H1 (cell line): ENCODE results near the gene SKAP1. TPM values are rescaled to one million over a fixed set of nuclear protein-coding genes. Genes with fewer than 3 reads are reported as not detected.

Experiments
- CTCF ChIA-PET: fragments of 300-600 bp; sonication (Branson Sonifier 250); formaldehyde crosslinking; loops from one replicate; lab custom pipeline; 2021; ENCODE audit not compliant: partially characterized antibody; lab: Charles Lee
- POLR2A ChIA-PET: fragments of 300-600 bp; sonication (Branson Sonifier 250); formaldehyde crosslinking; loops from one replicate; lab custom pipeline; 2021; ENCODE audit warnings: inconsistent platforms; ENCODE audit not compliant: partially characterized antibody; lab: Charles Lee
- DNase-seq, 2 experiments: peaks; one replicate each; pipeline versions ENCODE4 v3.0.0 to v3.0.0-alpha.2; 2010 to 2022; ENCODE audit warnings: low spot score in 2 of 2, low read depth in 1 of 2, mixed read lengths in 1 of 2
- FAIRE-seq: peaks from 2 replicates; lab custom pipeline; 2011; peaks lifted over from hg19 to GRCh38; lab: Jason Lieb, UNC
- H2AFZ ChIP-seq: 2 replicates; pipeline ENCODE4 v1.8.1; 2012; ENCODE audit warnings: low read length, inconsistent platforms
- H2AK5ac ChIP-seq: 2 replicates; pipeline ENCODE4 v1.6.1; 2013; ENCODE audit warnings: low read depth, low read length
- H2BK120ac ChIP-seq: replicated peaks from 2 replicates; pipeline ENCODE3; 2013; ENCODE audit warnings: low read depth, low read length, inconsistent platforms
- H2BK12ac ChIP-seq: 2 replicates; pipeline ENCODE4 v1.6.1; 2013; ENCODE audit warnings: low read depth, low read length
- H2BK15ac ChIP-seq: 2 replicates; pipeline ENCODE4 v1.6.1; 2013; ENCODE audit warnings: low read length
- H2BK20ac ChIP-seq: 2 replicates; pipeline ENCODE4 v1.6.1; 2013; ENCODE audit warnings: low read length
- H2BK5ac ChIP-seq: 2 replicates; pipeline ENCODE4 v1.6.1; 2013; ENCODE audit warnings: low read depth, low read length
- H3K14ac ChIP-seq: 2 replicates; pipeline ENCODE4 v1.6.1; 2013; ENCODE audit warnings: inconsistent platforms; ENCODE audit not compliant: insufficient read length
- H3K18ac ChIP-seq: 2 replicates; pipeline ENCODE4 v1.6.1; 2013; ENCODE audit warnings: low read length; ENCODE audit errors: extremely low read depth
- H3K23ac ChIP-seq: 2 replicates; pipeline ENCODE4 v1.6.1; 2013; ENCODE audit warnings: inconsistent platforms; ENCODE audit not compliant: insufficient read length
- H3K23me2 ChIP-seq: 2 replicates; pipeline ENCODE4 v1.6.1; 2013; ENCODE audit warnings: low read depth, low read length
- H3K27ac ChIP-seq: 2 replicates; pipeline ENCODE4 v1.6.1; 2011; ENCODE audit warnings: low read depth, low read length, inconsistent platforms
- H3K27me3 ChIP-seq, 4 experiments: replicated peaks in 1 of 4; 1 replicate in 1 of 4; 2 replicates in 3 of 4; pipeline versions ENCODE4 v1.6.1 to v1.8.1; 2011 to 2013; ENCODE audit warnings: low read length in 3 of 4, mild to moderate bottlenecking in 3 of 4, inconsistent platforms in 2 of 4, mixed read lengths in 2 of 4, moderate library complexity in 1 of 4; ENCODE audit not compliant: control insufficient read depth in 3 of 4, insufficient read depth in 3 of 4; ENCODE audit errors: extremely low read depth in 1 of 4
- H3K36me3 ChIP-seq, 4 experiments: 2 replicates each; pipeline versions ENCODE4 v1.6.1 to v1.8.1; 2011 to 2013; ENCODE audit warnings: mild to moderate bottlenecking in 4 of 4, low read length in 3 of 4, moderate library complexity in 2 of 4, control low read depth in 1 of 4, inconsistent platforms in 1 of 4; ENCODE audit not compliant: insufficient read depth in 4 of 4, control insufficient read depth in 2 of 4
- H3K4ac ChIP-seq: replicated peaks from 2 replicates; pipeline ENCODE3; 2013; ENCODE audit warnings: low read length, low read depth, mixed read lengths, inconsistent platforms; ENCODE audit not compliant: insufficient read length
- H3K4me1 ChIP-seq, 4 experiments: replicated peaks in 1 of 4; 1 replicate in 1 of 4; 2 replicates in 3 of 4; pipeline versions ENCODE4 v1.6.1 to v1.8.1; 2011 to 2013; ENCODE audit warnings: low read length in 3 of 4, inconsistent platforms in 2 of 4, mixed read lengths in 1 of 4; ENCODE audit not compliant: insufficient read depth in 4 of 4, control insufficient read depth in 3 of 4
- H3K4me2 ChIP-seq, 2 experiments: 2 replicates each; pipeline versions ENCODE4 v1.6.1 to v1.8.1; 2011 to 2013; ENCODE audit warnings: low read depth in 2 of 2, low read length in 2 of 2, control low read depth in 1 of 2, inconsistent platforms in 1 of 2, mild to moderate bottlenecking in 1 of 2; ENCODE audit not compliant: insufficient read depth in 1 of 2
- H3K4me3 ChIP-seq, 4 experiments: fragments of 200-600, 300-600 bp in 1 of 4; sonication (generic), shearing (Covaris generic), sonication (Bioruptor Twin) in 1 of 4; 2 replicates each; pipeline versions ENCODE4 v1.5.1 to v1.8.1; 2011 to 2016; ENCODE audit warnings: low read length in 4 of 4, low read depth in 3 of 4, control low read depth in 2 of 4, inconsistent platforms in 2 of 4, mild to moderate bottlenecking in 2 of 4, mixed read lengths in 1 of 4, moderate library complexity in 1 of 4; ENCODE audit not compliant: insufficient read depth in 2 of 4; ENCODE audit errors: extremely low read depth in 1 of 4
- H3K56ac ChIP-seq: replicated peaks from 2 replicates; pipeline ENCODE3; 2013; ENCODE audit warnings: low read depth, mild to moderate bottlenecking, mixed read lengths, low read length, inconsistent platforms; ENCODE audit not compliant: insufficient read length
- H3K79me1 ChIP-seq: 2 replicates; pipeline ENCODE4 v1.6.1; 2013; ENCODE audit warnings: low read depth, low read length, control low read depth
- H3K79me2 ChIP-seq, 2 experiments: 2 replicates each; pipeline versions ENCODE4 v1.6.1 to v1.8.1; 2012 to 2013; ENCODE audit warnings: low read length in 2 of 2, mild to moderate bottlenecking in 2 of 2, inconsistent platforms in 1 of 2; ENCODE audit not compliant: insufficient read depth in 2 of 2, control insufficient read depth in 1 of 2
- H3K9ac ChIP-seq, 4 experiments: replicated peaks in 1 of 4; 1 replicate in 1 of 4; 2 replicates in 3 of 4; pipeline versions ENCODE4 v1.6.1 to v1.8.1; 2011 to 2013; ENCODE audit warnings: low read depth in 3 of 4, low read length in 3 of 4, control low read depth in 2 of 4, mild to moderate bottlenecking in 2 of 4, moderate library complexity in 2 of 4, inconsistent platforms in 1 of 4; ENCODE audit errors: extremely low read depth in 1 of 4
- H3K9me3 ChIP-seq, 2 experiments: 2 replicates each; pipeline versions ENCODE4 v1.6.1 to v1.8.1; 2012 to 2013; ENCODE audit warnings: mild to moderate bottlenecking in 2 of 2, moderate library complexity in 2 of 2, control low read depth in 1 of 2, inconsistent platforms in 1 of 2, low read depth in 1 of 2, low read length in 1 of 2, mixed read lengths in 1 of 2; ENCODE audit not compliant: insufficient read depth in 2 of 2
- H4K20me1 ChIP-seq, 2 experiments: replicated peaks in 1 of 2; 2 replicates each; pipeline versions ENCODE3 to v1.8.1; 2011 to 2013; ENCODE audit warnings: inconsistent platforms in 2 of 2, low read length in 2 of 2, mild to moderate bottlenecking in 1 of 2; ENCODE audit not compliant: insufficient read depth in 2 of 2, control insufficient read depth in 1 of 2
- H4K5ac ChIP-seq: 2 replicates; pipeline ENCODE4 v1.6.1; 2013; ENCODE audit warnings: low read length, low read depth, mixed read lengths, inconsistent platforms; ENCODE audit not compliant: insufficient read length
- H4K8ac ChIP-seq: 2 replicates; pipeline ENCODE4 v1.8.0; 2013; ENCODE audit warnings: mild to moderate bottlenecking, moderate library complexity, low read length, inconsistent platforms; ENCODE audit not compliant: insufficient read depth; ENCODE audit errors: extremely low read depth
- H4K91ac ChIP-seq: replicated peaks from 2 replicates; pipeline ENCODE3; 2013; ENCODE audit warnings: low read length, mixed read lengths, inconsistent platforms; ENCODE audit not compliant: insufficient read length
- CEBPB ChIP-seq: IDR thresholded peaks from 2 replicates; pipeline ENCODE4 v1.6.1; 2012; ENCODE audit warnings: low read depth, low read length
- CHD1 ChIP-seq: IDR thresholded peaks from 2 replicates; pipeline ENCODE4 v1.6.1; 2012; ENCODE audit warnings: low read depth, low read length, improper control_type of control experiment
- CHD2 ChIP-seq: IDR thresholded peaks from 2 replicates; pipeline ENCODE4 v1.6.1; 2012; ENCODE audit warnings: low read length, improper control_type of control experiment
- EP300 ChIP-seq, 2 experiments: IDR thresholded peaks; 1 replicate in 1 of 2; 2 replicates in 1 of 2; pipeline ENCODE4 v1.6.1; 2011 to 2012; ENCODE audit warnings: low read depth in 2 of 2, low read length in 2 of 2, mild to moderate bottlenecking in 2 of 2, borderline replicate concordance in 1 of 2, inconsistent platforms in 1 of 2, moderate library complexity in 1 of 2
- EZH2 ChIP-seq: fragments of 200-600 bp; sonication (generic); IDR thresholded peaks from 2 replicates; pipeline ENCODE4 v1.7.1; 2012; ENCODE audit warnings: low read depth, mild to moderate bottlenecking, moderate library complexity, low read length, inconsistent platforms; ENCODE audit not compliant: severe bottlenecking
- HDAC6 ChIP-seq: IDR thresholded peaks from one replicate; pipeline ENCODE4 v1.7.1; 2012; ENCODE audit warnings: low read depth, mild to moderate bottlenecking, inconsistent platforms, low read length, moderate library complexity
- KDM4A ChIP-seq: IDR thresholded peaks from one replicate; pipeline ENCODE4 v1.7.1; 2012; ENCODE audit warnings: low read depth, mild to moderate bottlenecking, moderate library complexity, low read length, inconsistent platforms; ENCODE audit not compliant: severe bottlenecking
- POLR2AphosphoS5 ChIP-seq: IDR thresholded peaks from 2 replicates; pipeline ENCODE4 v1.6.1; 2011; ENCODE audit warnings: low read depth, low read length
- TAF1 ChIP-seq: IDR thresholded peaks from 2 replicates; pipeline ENCODE4 v1.6.1; 2011; ENCODE audit warnings: mild to moderate bottlenecking, low read depth, low read length
- TAF7 ChIP-seq: optimal IDR thresholded peaks from 2 replicates; pipeline ENCODE3; 2011; ENCODE audit warnings: low read depth, mild to moderate bottlenecking, inconsistent platforms, low read length, moderate library complexity, borderline replicate concordance
- TEAD4 ChIP-seq: IDR thresholded peaks from 2 replicates; pipeline ENCODE4 v1.6.1; 2012; ENCODE audit warnings: low read depth, low read length, inconsistent platforms, mixed read lengths
- YY1 ChIP-seq: IDR thresholded peaks from 2 replicates; pipeline ENCODE4 v1.6.1; 2011; ENCODE audit warnings: low read depth, mild to moderate bottlenecking, low read length
- WGBS, 2 experiments: shearing (Covaris generic) in 1 of 2; methylation state at CpG; one replicate each; pipeline versions ENCODE4 v1.1.6 to v1.1.7; 2013 to 2015; ENCODE audit warnings: low lambda C conversion rate in 2 of 2, mixed read lengths in 2 of 2, inconsistent platforms in 1 of 2, low coverage in 1 of 2, missing lambda C conversion rate in 1 of 2; ENCODE audit not compliant: insufficient replicate concordance in 2 of 2, insufficient coverage in 1 of 2, insufficient read length in 1 of 2; ENCODE audit errors: extremely low coverage in 1 of 2, missing lambda C conversion rate in 1 of 2; 5-methylcytosine and 5-hydroxymethylcytosine counted together
- polyA plus RNA-seq, 7 experiments: library from polyadenylated mRNA; depleted of rRNA in 3 of 7; stranded (reverse) in 5 of 7; unstranded in 2 of 7; fragments of >200 nt in 5 of 7; fragments of 200-250 nt in 2 of 7; gene quantifications; 1 replicate in 5 of 7; 2 replicates in 1 of 7; 4 replicates in 1 of 7; pipeline versions ENCODE4 v1.2.1 to v1.2.3, GENCODE V29; 2011 to 2013; ENCODE audit warnings: missing spikeins in 2 of 7, mixed read lengths in 2 of 7
- total RNA-seq: library from RNA; stranded (reverse); fragmentation: NEBNext Ultra II Directional; extraction: Animal tissue kit (Norgen Biotek cat#: 25700); gene quantifications from 2 replicates; pipeline ENCODE4 v1.2.1, GENCODE V29; 2021

Gene SKAP1
- total and polyA plus RNA-seq, 2 of the 8 experiments (the other 6 are each of a cell fraction or from before 2014, with no cell fraction given), result not detected

- H2BK5ac ChIP-seq, result no peak overlapping the region
- H3K27ac ChIP-seq, result no peak overlapping the region
- DNase-seq (no peak), FAIRE-seq (no peak)
- no peaks in the 10 kb centered on the region for H3K79me2 ChIP-seq
- no peak overlapping the region for H2BK20ac ChIP-seq
- H4K5ac ChIP-seq, result no peak overlapping the region
- H3K9ac ChIP-seq, result no peak overlapping the region
- H2AFZ ChIP-seq, result no peak overlapping the region
- no peaks in the 10 kb centered on the region for H4K20me1 ChIP-seq
- H2BK12ac ChIP-seq, result no peak overlapping the region
- H3K4me2 ChIP-seq, result no peak overlapping the region
- H2AK5ac ChIP-seq, result no peak overlapping the region
- H4K8ac ChIP-seq, result no peak overlapping the region
- H3K4me1 ChIP-seq, result no peaks in the 10 kb centered on the region
- H3K36me3 ChIP-seq, result no peaks in the 10 kb centered on the region
- ChIA-PET POLR2A (interaction anchor here (0.6 to 0.9 kb wide), 2 partner anchors 13 to 21 kb away, joined by 3 read pairs; no protein-coding TSS in a partner anchor), CTCF (interaction anchor here (0.5 to 6.7 kb wide), 14 partner anchors 10 to 238 kb away, joined by 3 to 33 read pairs (median 7); partner anchors contain the start of gene HOXB5)
- H3K56ac ChIP-seq, result no peak overlapping the region
- no peak overlapping the region for H3K23ac ChIP-seq
- no peak overlapping the region for H2BK120ac ChIP-seq
- H2BK15ac ChIP-seq, result no peak overlapping the region
- H3K27me3 ChIP-seq, result no peaks in the 10 kb centered on the region
- H3K14ac ChIP-seq, result no peak overlapping the region
- H3K18ac ChIP-seq, result no peak overlapping the region
- H3K4ac ChIP-seq, result no peak overlapping the region
- no peaks in the 10 kb centered on the region for H3K79me1 ChIP-seq
- no peak overlapping the region for H3K4me3 ChIP-seq
- 84% methylated on average over 2 of the region's 2 CpGs; no CpG with 5 or more reads in 1 of the 2 experiments for WGBS, 2 experiments
- no peak overlapping the region for H4K91ac ChIP-seq
- H3K9me3 ChIP-seq, result no peaks in the 10 kb centered on the region
- no peaks in the 10 kb centered on the region for H3K23me2 ChIP-seq
- no peak for TF ChIP-seq POLR2AphosphoS5
- TF ChIP-seq EP300 (IDR thresholded peaks at IDR 0.05; ENCODE audit: borderline replicate concordance in 1 of 2, low read depth in 2 of 2, low read length in 2 of 2), result no peak
- TF ChIP-seq YY1, result no peak
- TF ChIP-seq KDM4A, result no peak
- no peak for TF ChIP-seq CHD2
- no peak for TF ChIP-seq CEBPB
- TF ChIP-seq TAF7, result no peak
- no peak for TF ChIP-seq TEAD4
- no peak for TF ChIP-seq HDAC6
- TF ChIP-seq EZH2, result no peak
- TF ChIP-seq TAF1, result no peak
- TF ChIP-seq CHD1, result no peak
These were observed 56.7 kb downstream of the SKAP1 start for GRCh38 chr17:48373130-48373830.
